Keratinocyte (primary cell): ENCODE results near the gene UGGT2. TPM values are rescaled to one million over a fixed set of nuclear protein-coding genes. Genes with fewer than 3 reads are reported as not detected.
"Not testable (repeated sequence)": the region's sequence is repeated elsewhere in the genome, so short reads cannot be mapped to it uniquely, and the experiment has no call there.

ENCODE experiments used
- DNase-seq: peaks from one replicate; pipeline ENCODE4 v3.0.0-alpha.2; 2011; ENCODE audit warnings: low read depth, missing footprints, low spot score
- FAIRE-seq: peaks from 2 replicates; lab custom pipeline; 2011; peaks lifted over from hg19 to GRCh38; lab: Jason Lieb, UNC
- H2AFZ ChIP-seq: 2 replicates; pipeline ENCODE4 v1.6.0; 2012; ENCODE audit warnings: low read length, control low read depth, inconsistent platforms; ENCODE audit not compliant: control insufficient read depth
- H3K27ac ChIP-seq: 2 replicates; pipeline ENCODE4 v1.5.1; 2011; ENCODE audit warnings: low read length; ENCODE audit not compliant: control insufficient read depth, insufficient read depth
- H3K27me3 ChIP-seq: 3 replicates; pipeline ENCODE4 v1.6.0; 2011; ENCODE audit warnings: low read length; ENCODE audit not compliant: control insufficient read depth, insufficient read depth; ENCODE audit errors: extremely low read depth
- H3K36me3 ChIP-seq, 2 experiments: 2 replicates in 1 of 2; 3 replicates in 1 of 2; pipeline ENCODE4 v1.5.1; 2011; ENCODE audit warnings: low read length in 2 of 2, mild to moderate bottlenecking in 1 of 2; ENCODE audit not compliant: control insufficient read depth in 2 of 2, insufficient read depth in 2 of 2; ENCODE audit errors: extremely low read depth in 1 of 2
- H3K4me1 ChIP-seq: 3 replicates; pipeline ENCODE4 v1.5.1; 2011; ENCODE audit warnings: low read length; ENCODE audit not compliant: control insufficient read depth, insufficient read depth; ENCODE audit errors: extremely low read depth
- H3K4me2 ChIP-seq: 3 replicates; pipeline ENCODE4 v1.6.0; 2011; ENCODE audit warnings: low read depth, low read length; ENCODE audit not compliant: control insufficient read depth, insufficient read depth; ENCODE audit errors: extremely low read depth
- H3K4me3 ChIP-seq, 3 experiments: fragments of 200-600 bp in 1 of 3; sonication (generic) in 1 of 3; 2 replicates in 2 of 3; 3 replicates in 1 of 3; pipeline ENCODE4 v1.5.1; 2011 to 2016; ENCODE audit warnings: low read length in 3 of 3, mild to moderate bottlenecking in 3 of 3, control low read depth in 2 of 3, inconsistent platforms in 1 of 3, low read depth in 1 of 3, mixed read lengths in 1 of 3, mixed run types in 1 of 3, moderate library complexity in 1 of 3; ENCODE audit not compliant: control insufficient read depth in 2 of 3, insufficient read depth in 2 of 3; ENCODE audit errors: extremely low read depth in 1 of 3
- H3K79me2 ChIP-seq: 2 replicates; pipeline ENCODE4 v1.6.0; 2012; ENCODE audit warnings: low read length; ENCODE audit not compliant: control insufficient read depth, insufficient read depth
- H3K9ac ChIP-seq: 3 replicates; pipeline ENCODE4 v1.6.0; 2011; ENCODE audit warnings: low read length; ENCODE audit not compliant: control insufficient read depth, insufficient read depth; ENCODE audit errors: extremely low read depth
- H3K9me1 ChIP-seq: 3 replicates; pipeline ENCODE4 v1.6.0; 2011; ENCODE audit warnings: low read length; ENCODE audit not compliant: control insufficient read depth, insufficient read depth; ENCODE audit errors: extremely low read depth
- H3K9me3 ChIP-seq: 2 replicates; pipeline ENCODE4 v1.5.1; 2012; ENCODE audit warnings: low read depth, low read length; ENCODE audit not compliant: control insufficient read depth
- H4K20me1 ChIP-seq: 3 replicates; pipeline ENCODE4 v1.6.0; 2011; ENCODE audit warnings: low read length; ENCODE audit not compliant: control insufficient read depth, insufficient read depth; ENCODE audit errors: extremely low read depth
- EZH2 ChIP-seq: IDR thresholded peaks from one replicate; pipeline ENCODE4 v1.6.1; 2012; ENCODE audit warnings: inconsistent platforms, mild to moderate bottlenecking, low read length, moderate library complexity
- dilution Hi-C: fragments of 300-500 bp; cut with MboI; formaldehyde crosslinking; loops from one replicate; pipeline ENCODE4 v1.7.0; 2020; ENCODE audit warnings: low sequenced_read_pairs; ENCODE audit not compliant: extremely low pct_ligation_motif_present
- polyA plus RNA-seq, 5 experiments: library from polyadenylated mRNA; depleted of rRNA in 3 of 5; stranded (reverse) in 3 of 5; stranded (forward) in 1 of 5; unstranded in 1 of 5; fragments of >200 nt; gene quantifications; 1 replicate in 1 of 5; 2 replicates in 3 of 5; 3 replicates in 1 of 5; pipeline versions ENCODE4 v1.2.1 to v1.2.3, GENCODE V29; 2011 to 2012; ENCODE audit warnings: missing spikeins in 2 of 5, low read depth in 1 of 5, low replicate concordance in 1 of 5
- TF ChIP-seq, protein P1 (sequence below), 3 experiments: IDR thresholded peaks in 1 of 3; conservative IDR thresholded peaks in 1 of 3; optimal IDR thresholded peaks in 1 of 3; 2 replicates in 2 of 3; 3 replicates in 1 of 3; pipeline versions ENCODE3 to v1.5.1; 2011; ENCODE audit warnings: low read length in 3 of 3, mild to moderate bottlenecking in 3 of 3, moderate library complexity in 2 of 3, control low read depth in 1 of 3, inconsistent platforms in 1 of 3; ENCODE audit not compliant: insufficient read depth in 2 of 3; ENCODE audit errors: extremely low read depth in 1 of 3

UGGT2 gene
- polyA plus RNA-seq, 1 donor (not counting 4 experiments of a cell fraction or from before 2014, with no cell fraction given) = 12.5 TPM

DNA sequence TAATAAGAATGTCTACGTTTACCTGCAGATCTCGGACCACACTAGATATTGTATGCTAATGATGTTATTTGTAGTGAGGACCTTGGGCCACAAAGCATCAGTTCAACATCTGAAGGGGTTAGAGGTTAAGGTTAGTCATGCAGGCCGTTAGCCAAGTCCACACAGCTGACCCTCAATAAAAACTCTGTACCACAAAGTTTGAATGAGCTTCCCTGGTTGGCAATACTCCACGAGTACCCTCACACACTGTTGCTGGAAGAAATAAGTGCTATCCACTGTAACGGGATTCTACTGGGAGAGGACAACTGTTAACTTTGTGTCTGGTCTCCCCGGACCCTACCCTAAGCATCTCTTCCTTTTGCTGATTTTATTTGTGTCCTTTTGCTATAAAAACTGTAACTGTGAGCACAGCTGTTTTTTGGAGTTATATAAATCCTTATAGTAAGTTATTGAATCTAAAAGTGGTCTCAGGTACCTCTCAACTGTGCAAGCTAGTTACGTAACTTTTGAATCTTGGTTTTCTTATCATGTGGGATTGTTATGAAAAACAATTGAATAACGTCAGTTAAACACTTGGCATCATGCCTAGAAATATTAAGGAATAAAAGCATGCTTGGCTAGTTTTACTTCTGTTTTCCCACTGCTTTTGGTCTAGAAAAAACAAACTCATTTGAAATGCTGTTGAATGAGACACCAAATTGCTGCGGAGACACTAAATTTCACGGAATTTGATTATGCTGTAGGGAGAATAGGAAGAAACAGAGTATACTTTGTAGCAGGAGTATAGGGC is 194.7 kb downstream of the UGGT2 start:
- Histone ChIP-seq H3K4me3 (no peak overlapping the region), H4K20me1 (no peaks in the 10 kb centered on the region), H3K9me3 (no peaks in the 10 kb centered on the region), H3K27ac (no peak overlapping the region), H3K79me2 (no peaks in the 10 kb centered on the region), H3K27me3 (no peaks in the 10 kb centered on the region), H3K4me1 (no peaks in the 10 kb centered on the region), H3K9me1 (no peaks in the 10 kb centered on the region), H3K4me2 (no peak overlapping the region), H2AFZ (no peak overlapping the region), H3K36me3 (no peaks in the 10 kb centered on the region), H3K9ac (no peak overlapping the region)
- FAIRE-seq = no peak
- dilution Hi-C loops = no loop called here
- no peak for DNase-seq
- no peak for TF ChIP-seq EZH2
- TF ChIP-seq, protein P1, sequence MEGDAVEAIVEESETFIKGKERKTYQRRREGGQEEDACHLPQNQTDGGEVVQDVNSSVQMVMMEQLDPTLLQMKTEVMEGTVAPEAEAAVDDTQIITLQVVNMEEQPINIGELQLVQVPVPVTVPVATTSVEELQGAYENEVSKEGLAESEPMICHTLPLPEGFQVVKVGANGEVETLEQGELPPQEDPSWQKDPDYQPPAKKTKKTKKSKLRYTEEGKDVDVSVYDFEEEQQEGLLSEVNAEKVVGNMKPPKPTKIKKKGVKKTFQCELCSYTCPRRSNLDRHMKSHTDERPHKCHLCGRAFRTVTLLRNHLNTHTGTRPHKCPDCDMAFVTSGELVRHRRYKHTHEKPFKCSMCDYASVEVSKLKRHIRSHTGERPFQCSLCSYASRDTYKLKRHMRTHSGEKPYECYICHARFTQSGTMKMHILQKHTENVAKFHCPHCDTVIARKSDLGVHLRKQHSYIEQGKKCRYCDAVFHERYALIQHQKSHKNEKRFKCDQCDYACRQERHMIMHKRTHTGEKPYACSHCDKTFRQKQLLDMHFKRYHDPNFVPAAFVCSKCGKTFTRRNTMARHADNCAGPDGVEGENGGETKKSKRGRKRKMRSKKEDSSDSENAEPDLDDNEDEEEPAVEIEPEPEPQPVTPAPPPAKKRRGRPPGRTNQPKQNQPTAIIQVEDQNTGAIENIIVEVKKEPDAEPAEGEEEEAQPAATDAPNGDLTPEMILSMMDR (optimal IDR thresholded peaks at IDR 0.05 in 1 of 3, IDR thresholded peaks at IDR 0.05 in 1 of 3, conservative IDR thresholded peaks at IDR 0.05 in 1 of 3; ENCODE audit: extremely low read depth in 1 of 3, insufficient read depth in 2 of 3, low read length in 3 of 3) = no peak

DNA sequence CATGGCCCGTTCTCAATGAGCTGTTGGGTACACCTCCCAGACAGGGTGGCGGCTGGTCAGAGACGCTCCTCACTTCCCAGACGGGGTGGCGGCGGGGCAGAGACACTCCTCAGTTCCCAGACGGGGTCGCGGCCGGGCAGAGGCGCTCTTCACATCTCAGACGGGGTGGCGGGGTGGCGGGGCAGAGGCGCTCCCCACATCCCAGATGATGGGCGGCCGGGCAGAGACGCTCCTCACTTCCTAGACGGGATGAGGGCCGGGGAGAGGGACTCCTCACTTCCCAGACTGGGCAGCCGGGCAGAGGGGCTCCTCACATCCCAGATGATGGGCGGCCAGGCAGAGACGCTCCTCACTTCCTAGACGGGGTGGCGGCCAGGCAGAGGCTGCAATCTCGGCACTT is 207.5 kb downstream of the UGGT2 start:
- dilution Hi-C loops, H4K20me1 ChIP-seq, FAIRE-seq, H3K79me2 ChIP-seq, DNase-seq, H3K4me3 ChIP-seq, H3K9me3 ChIP-seq, H3K9ac ChIP-seq, H2AFZ ChIP-seq, H3K27ac ChIP-seq, H3K36me3 ChIP-seq, H3K9me1 ChIP-seq, H3K4me2 ChIP-seq, H3K4me1 ChIP-seq, H3K27me3 ChIP-seq: not testable (repeated sequence)
